Tibial nerve (tissue), 3 donors: Measurements from ENCODE around the gene TYW1.
"Not testable (repeated sequence)": the region's sequence is repeated elsewhere in the genome, so short reads cannot be mapped to it uniquely, and the experiment has no call there.

Experiments
- CTCF ChIP-seq, 5 experiments: fragments of 200-600 bp in 3 of 5; fragments of 450-650 bp in 2 of 5; sonication (generic) in 3 of 5; IDR thresholded peaks; one replicate each; pipeline ENCODE4 v1.5.1; 2016 to 2019; ENCODE audit warnings: antibody characterized with exemption in 5 of 5, mild to moderate bottlenecking in 3 of 5, moderate library complexity in 2 of 5
- POLR2A ChIP-seq, 2 donors: fragments of 450-650 bp; IDR thresholded peaks; one replicate each; pipeline ENCODE4 v1.6.1; 2017; ENCODE audit warnings: antibody characterized with exemption in 2 of 2, mild to moderate bottlenecking in 2 of 2, moderate library complexity in 2 of 2

- TF ChIP-seq CTCF, POLR2A (IDR thresholded peaks at IDR 0.05): not testable (repeated sequence)
Measured at GRCh38 chr7:67009677-67010076, 13.0 kb downstream of the TYW1 start.
